ENCODE data around the gene KCTD17.
"Not testable (repeated sequence)": the region's sequence is repeated elsewhere in the genome, so short reads cannot be mapped to it uniquely, and the experiment has no call there.

The KCTD17 gene

GRCh38 chr22:37060801-37061610 is 9.5 kb downstream of the KCTD17 start:
- no peak for DNase-seq (ENCODE audit: low read depth)

DNA sequence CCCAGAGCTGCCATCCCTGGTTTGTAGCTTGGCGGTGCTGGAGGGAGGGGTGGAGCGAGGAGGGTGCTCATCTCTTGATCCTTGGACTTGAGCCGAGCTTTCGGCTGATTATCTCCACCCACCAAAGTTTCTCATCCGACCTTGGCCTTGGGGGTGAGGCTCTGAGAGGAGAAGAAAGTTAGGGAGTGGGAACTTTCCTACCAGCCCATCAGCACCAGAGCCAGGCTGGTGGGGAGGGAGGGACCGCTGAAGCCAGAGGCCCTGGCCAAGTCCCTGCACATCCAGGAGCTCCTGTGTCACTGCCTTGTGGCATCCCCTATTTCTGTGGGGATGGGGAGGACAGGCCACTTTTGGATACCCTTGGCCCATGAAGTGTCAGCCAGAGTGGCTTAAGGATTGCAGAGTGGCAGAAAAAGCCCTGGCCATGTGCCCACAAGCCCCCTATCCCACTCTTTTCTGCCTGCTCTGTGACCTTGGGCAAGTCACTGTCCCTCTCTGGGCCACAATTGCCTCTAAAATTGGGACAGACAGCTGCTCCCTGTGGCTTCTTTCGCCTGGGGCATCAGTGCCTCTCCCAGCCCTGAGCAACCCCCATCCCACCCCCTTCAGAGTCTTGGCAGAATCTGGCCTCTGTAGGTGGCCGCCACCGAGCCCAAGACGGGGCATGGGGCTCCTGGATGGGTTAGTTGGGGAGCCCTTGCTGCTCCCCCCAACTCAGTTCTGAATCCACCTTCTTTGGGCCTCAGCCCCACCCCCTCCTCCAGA is 10.3 kb downstream of the KCTD17 start:
- DNase-seq (ENCODE audit: low read depth) = no peak

GRCh38 chr22:37062376-37062675 is 10.8 kb downstream of the KCTD17 start:
- no peak for DNase-seq (ENCODE audit: low read depth)

DNA sequence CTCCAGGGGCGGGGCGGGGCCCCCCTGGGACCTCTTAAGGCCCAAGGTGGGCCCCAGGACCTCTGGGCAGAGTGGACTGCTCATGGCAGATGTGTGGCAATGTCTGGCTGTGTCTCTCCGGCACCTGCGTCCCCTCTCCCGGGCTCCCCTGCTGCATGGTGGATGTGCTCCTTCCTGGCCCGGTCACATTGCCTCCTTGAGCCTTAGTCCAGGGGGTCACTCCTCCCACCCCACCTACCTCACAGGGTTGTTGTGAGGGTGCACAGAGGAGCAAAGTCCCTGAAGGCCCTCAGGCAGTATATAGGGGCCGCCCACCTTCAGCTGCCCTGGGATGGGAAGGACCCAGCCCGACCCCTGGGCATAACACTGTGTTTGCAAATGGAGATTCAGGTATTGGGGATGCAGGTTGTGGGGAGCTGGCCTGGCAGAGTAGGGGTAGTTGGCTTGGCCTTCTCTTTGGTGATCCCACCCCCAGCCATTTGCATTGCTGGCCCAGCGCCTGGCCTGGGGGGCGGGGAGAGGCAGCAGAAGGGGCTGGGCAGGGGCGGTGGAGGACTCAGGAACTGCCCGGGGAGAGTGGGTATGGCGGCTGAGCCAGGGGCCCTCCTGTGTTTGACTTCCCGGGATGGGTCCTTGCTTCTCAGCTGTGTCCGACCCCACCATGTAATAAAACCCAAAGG is 11.3 kb downstream of the KCTD17 start:
- no peak for DNase-seq (ENCODE audit: low read depth)

DNA sequence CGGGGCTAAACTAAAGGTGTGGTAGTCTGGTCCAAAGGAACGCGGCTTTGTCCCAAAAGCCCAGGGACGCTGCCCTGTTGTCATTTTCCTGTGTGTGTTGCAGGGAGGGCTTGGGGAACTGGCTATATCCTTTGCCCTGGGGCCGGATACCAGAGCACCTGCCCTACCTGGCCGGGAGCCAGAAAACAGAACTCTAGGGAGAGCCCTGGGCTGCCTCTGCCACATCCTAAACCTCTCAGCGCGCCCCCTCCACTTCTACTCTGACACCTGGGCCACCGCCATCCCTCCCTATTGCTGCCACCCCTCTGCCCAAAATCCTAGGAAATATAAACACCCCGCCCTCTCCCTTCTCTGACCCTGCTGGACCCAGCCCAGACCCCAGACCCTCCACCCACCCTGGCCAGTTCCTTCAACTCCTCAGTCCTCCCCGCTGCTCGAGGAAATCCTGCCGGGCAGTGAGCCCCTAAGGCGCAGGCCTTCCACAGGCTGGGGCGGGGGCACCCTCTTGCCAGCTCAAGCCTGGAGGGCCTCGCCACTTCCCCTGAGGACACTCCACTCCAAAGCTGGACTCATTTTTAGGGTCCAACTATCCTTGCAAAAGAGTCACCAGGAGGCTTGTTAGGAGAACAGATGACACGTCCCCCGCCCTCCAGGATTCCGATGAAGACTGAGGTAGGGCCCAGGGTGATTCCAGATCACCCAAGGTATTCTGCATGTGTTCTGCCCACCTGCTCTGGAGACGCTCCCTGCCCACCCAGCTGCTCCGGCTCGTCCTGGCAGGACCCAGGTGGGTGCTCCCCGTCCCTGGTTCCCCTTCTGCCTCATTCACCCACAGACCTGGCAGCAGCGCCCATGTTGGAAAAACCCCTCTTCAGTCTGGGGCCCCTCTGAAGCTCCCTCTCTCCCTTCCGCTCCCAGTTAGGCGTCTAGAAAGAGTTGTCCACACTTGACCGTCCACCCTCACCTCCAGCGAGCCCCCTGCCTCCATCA is 12.2 kb downstream of the KCTD17 start:
- no peak for DNase-seq (ENCODE audit: low read depth)

DNA sequence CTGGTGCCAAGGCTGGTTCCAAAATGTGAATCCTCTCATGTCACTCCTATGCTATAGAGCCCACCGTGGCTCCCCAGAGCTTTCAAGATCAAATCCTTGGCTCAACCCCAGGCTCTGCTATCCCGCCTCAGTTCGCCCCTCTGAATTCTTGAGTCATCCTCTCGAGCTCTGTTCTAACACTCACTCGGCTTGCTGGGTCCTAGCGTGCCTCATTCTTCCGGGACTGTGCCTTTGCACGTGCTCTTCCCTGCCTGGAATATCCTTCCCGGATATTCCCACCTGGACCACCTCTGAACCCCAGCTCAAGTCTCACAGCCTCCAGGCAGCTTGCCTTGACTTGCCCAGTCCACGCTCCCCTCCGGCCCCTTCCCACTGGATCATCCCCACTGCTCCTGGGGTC is 13.0 kb downstream of the KCTD17 start:
- DNase-seq (ENCODE audit: low read depth) = no peak

DNA sequence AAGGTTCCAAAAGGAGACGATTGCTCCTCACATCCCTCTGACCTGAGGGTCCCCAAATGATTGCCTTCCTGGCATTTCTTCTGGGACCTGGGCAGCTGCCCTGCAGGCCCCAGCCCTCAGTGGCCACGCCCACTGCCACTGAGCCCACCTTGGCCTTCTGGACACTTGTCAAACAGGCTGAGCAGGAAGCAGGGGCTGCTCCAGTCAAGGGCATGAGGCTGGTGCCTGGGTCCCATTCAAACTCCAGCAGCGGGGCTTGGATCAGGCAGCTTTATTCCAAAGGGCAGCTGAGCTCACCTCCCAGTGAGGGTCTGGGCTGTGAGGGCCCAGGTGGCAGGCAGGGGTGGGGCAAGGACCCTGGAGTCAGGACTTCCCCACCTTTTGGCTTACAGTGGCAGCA is 13.6 kb downstream of the KCTD17 start:
- DNase-seq (ENCODE audit: low read depth) = no peak

DNA sequence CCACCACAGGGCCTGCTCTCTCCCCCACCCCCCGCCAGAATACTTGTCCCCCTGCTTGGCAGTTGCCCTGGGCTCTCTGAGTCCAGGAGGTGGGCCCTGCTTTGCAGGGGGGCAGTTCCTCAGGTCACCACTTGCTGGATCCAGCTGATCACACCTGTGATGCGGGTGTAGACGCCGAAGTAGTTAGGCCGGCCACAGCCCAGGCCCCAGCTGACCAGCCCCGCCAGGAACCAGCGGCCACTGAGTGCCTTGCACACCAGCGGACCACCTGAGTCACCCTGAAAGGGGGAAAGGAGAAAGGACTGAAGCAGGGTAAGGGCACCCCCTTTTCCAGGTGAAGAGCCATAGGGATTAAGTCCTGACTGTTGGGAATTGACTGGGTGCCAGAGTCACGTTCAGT is 14.4 kb downstream of the KCTD17 start:
- no peak for DNase-seq (ENCODE audit: low read depth)

DNA sequence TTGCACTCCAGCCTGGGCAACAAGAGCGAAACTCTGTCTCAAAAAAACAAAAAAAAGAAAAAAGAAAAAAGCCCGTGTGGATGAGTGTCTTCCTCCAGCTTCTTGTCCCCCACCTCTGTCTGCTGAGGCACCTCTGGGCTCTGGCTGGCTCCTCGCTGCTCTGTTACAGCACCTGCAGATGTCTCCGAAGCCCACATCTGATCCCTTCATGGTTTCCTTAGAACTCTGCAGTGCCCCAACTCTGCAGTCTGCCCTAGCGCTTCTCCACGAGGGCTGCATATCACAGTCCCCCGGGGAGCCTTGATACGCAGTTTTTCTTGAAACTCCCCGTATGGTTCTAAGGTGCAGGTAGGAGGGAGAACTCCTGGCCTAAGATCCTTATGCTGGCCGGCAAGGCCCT is 15.9 kb downstream of the KCTD17 start:
- no peak for DNase-seq (ENCODE audit: low read depth)

- DNase-seq (ENCODE audit: low read depth) = no peak
Measured at GRCh38 chr22:37068859-37069258, 17.3 kb downstream of the KCTD17 start.

DNA sequence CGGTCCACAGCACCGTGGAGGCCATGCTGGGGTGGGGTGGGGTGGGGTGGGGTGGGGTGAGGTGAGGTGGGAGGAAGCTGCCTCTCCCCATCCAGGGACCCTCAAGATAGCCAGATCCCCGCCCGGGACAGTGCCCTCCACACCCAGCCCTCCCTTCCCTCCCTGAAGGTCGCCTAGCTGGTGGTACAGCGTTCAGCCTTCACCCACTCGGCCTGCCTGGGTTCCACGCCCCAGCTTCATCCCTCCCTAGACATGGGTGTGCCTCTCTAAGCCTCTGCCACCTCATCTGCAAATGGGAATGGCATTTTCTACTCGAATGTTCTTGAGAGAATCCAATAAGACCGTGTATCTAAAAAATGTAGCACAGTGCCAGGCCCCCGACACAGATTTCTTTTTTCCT is 17.8 kb downstream of the KCTD17 start:
- DNase-seq (ENCODE audit: low read depth) = no peak

- no peak for DNase-seq (ENCODE audit: low read depth)
Measured at GRCh38 chr22:37069719-37070118, 18.2 kb downstream of the KCTD17 start.

- no peak for DNase-seq (ENCODE audit: low read depth)
Measured at GRCh38 chr22:37070334-37070733, 18.8 kb downstream of the KCTD17 start.

- DNase-seq (ENCODE audit: low read depth) = no peak
Measured at GRCh38 chr22:37070744-37071143, 19.2 kb downstream of the KCTD17 start.

DNA sequence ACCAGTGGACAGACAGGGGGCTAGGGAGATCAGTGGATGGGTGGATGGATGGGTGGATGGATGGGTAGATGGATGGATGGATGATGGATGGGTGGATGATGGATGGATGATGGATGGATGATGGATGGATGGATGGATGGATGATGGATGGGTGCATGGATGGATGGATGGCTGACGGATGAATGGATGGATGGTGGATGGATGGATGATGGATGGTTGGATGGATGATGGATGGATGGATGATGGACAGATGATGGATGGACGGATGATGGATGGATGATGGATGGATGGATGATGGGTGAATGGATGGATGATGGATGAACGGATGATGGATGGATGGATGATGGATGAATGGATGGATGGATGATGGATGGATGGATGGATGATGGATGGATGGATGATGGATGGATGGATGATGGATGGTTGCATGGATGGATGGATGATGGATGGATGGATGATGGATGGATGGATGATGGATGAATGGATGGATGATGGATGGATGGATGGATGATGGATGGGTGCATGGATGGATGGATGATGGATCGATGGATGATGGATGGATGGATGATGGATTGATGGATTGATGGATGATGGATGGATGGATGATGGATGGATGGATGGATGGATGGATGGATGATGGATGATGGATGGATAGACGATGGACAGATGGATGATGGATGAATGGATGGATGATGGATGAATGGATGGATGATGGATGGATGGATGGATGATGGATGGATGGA is 20.5 kb downstream of the KCTD17 start:
- not testable (repeated sequence) for DNase-seq (ENCODE audit: low read depth)

- DNase-seq (ENCODE audit: low read depth) = no peak
Measured at GRCh38 chr22:37072673-37073072, 21.1 kb downstream of the KCTD17 start.

GRCh38 chr22:37074537-37074936 is 23.0 kb downstream of the KCTD17 start:
- DNase-seq (ENCODE audit: low read depth) = no peak

DNA sequence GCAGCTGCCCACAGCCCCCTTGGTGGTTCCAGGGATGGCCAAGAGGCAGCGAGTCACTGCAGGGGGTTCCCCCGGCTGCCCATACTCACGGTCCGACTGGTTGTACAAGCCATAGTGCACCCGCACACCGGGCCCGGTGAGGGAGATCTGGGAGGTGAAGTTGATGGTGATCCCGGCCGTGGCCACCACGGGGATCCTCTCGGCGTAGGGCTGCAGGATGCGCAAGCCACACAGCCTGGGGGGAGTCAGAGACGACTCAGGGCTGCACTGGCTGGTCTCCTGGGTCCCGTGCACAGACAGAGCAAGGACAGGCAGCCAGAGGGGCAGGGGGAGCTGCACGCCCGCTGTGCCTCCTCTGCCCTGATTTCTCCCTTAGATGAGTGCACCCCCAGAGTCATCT is 23.5 kb downstream of the KCTD17 start:
- DNase-seq (ENCODE audit: low read depth) = no peak

DNA sequence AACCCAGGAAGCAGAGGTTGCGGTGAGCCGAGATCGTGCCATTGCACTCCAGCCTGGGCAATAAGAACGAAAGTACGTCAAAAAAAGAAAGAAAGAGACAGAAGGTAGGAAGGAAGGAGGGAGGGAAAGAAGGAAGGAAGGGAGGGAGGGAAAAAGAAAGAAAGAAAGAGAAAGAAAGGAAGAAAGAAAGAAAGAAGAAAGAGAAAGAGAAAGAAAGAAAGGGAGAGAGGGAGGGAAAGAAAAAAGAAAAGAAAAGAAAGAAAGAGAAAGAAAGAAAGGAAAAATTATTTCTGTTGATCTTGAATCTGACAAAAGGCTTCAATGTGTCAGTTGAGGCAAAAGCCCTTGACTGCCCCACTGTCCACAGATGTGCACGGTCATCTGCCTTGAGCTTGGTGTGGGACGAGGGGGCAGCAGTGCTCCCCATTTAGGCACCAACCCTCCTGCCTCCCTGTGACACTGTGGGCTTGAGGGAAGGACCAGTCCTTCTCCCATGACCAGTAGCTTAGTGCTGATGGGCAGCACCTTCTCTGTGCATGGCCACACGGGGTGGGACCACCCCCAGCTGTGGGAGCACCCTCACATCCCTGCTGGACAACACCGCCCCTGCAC is 24.4 kb downstream of the KCTD17 start:
- no peak for DNase-seq (ENCODE audit: low read depth)

DNA sequence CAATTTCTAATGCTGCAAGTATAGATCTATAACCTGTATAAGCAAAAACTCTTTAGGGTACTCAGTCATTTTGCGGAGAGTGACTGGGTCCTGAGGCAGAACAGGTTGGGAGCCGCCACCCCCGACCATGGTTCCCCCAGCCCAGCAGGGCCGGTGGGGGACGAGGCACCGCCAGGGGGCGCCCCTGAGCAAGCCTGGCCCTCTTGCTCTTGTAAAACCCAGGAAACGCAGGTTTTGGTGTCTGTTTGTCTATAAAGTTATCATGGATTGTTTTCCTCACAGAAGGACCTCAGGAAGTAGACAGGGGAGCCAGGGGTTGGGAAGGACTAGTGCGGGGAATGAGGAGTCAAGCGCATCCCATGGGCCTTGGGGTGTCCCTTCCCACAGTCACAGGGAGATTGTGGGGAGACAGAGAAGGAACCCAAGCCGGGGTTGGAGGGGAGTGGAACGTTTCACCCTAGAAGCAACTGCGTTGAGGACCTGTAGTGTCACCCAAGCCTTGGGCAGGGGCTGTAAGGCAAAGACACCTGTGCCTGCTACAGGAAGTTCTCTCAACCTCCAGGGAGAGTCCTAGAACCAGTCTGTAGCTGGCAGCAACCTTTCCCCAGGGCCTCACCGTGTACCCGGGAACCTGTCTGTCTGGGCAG is 26.4 kb downstream of the KCTD17 start:
- peak; percentile 33 for DNase-seq (ENCODE audit: low read depth)

Measured in iris pigment epithelial cell (primary cell).